Lung (tissue), 12 donors: ENCODE measurements around the gene FRMD1. TPM values are rescaled to one million over a fixed set of nuclear protein-coding genes. Genes with fewer than 3 reads are reported as not detected.

Experiments
- ATAC-seq: fragments of 200-7000 bp; cut with Tn5 transposase; one replicate; pipeline ENCODE4 v1.9.1; 2020; ENCODE audit warnings: moderate number of reproducible peaks; ENCODE audit not compliant: insufficient read depth, low FRiP score
- DNase-seq, 3 donors: peaks; one replicate each; pipeline ENCODE4 v3.0.0-alpha.2; 2013 to 2017
- H3K27ac ChIP-seq, 2 donors: one replicate each; pipeline ENCODE4 v1.5.1; 2013; ENCODE audit warnings: mild to moderate bottlenecking in 2 of 2, moderate library complexity in 2 of 2, control low read depth in 1 of 2, inconsistent platforms in 1 of 2, low read depth in 1 of 2, low read length in 1 of 2
- H3K27me3 ChIP-seq, 3 donors: one replicate each; pipeline ENCODE4 v1.5.1; 2013; ENCODE audit warnings: low read length in 2 of 3; ENCODE audit not compliant: control insufficient read depth in 3 of 3, insufficient read depth in 3 of 3
- H3K36me3 ChIP-seq, 4 donors: one replicate each; pipeline ENCODE4 v1.5.1; 2013; ENCODE audit warnings: low read length in 4 of 4, mild to moderate bottlenecking in 1 of 4, moderate library complexity in 1 of 4; ENCODE audit not compliant: control insufficient read depth in 4 of 4, insufficient read depth in 4 of 4
- H3K4me1 ChIP-seq, 5 donors: one replicate each; pipeline ENCODE4 v1.5.1; 2013; ENCODE audit warnings: low read length in 5 of 5, mild to moderate bottlenecking in 2 of 5, moderate library complexity in 1 of 5; ENCODE audit not compliant: control insufficient read depth in 5 of 5, insufficient read depth in 5 of 5
- H3K4me3 ChIP-seq: one replicate; pipeline ENCODE4 v1.5.1; 2013; ENCODE audit warnings: mild to moderate bottlenecking, control low read depth, moderate library complexity
- H3K9ac ChIP-seq, 2 donors: one replicate each; pipeline ENCODE4 v1.5.1; 2013; ENCODE audit warnings: low read length in 2 of 2, control low read depth in 1 of 2; ENCODE audit not compliant: insufficient read depth in 1 of 2
- H3K9me3 ChIP-seq, 4 donors: one replicate each; pipeline ENCODE4 v1.5.1; 2013; ENCODE audit warnings: low read length in 3 of 4, mild to moderate bottlenecking in 1 of 4, moderate library complexity in 1 of 4; ENCODE audit not compliant: control insufficient read depth in 4 of 4, insufficient read depth in 3 of 4
- WGBS, 2 donors: extraction: QIAGEN DNeasy Blood & Tissue Kit; methylation state at CpG; one replicate each; pipeline ENCODE4 v1.1.7; 2013; 5-methylcytosine and 5-hydroxymethylcytosine counted together
- polyA plus RNA-seq, 2 donors: library from polyadenylated mRNA; stranded (reverse); fragments of 200-250 nt; gene quantifications; one replicate each; pipeline ENCODE4 v1.2.1, GENCODE V29; 2013
- total RNA-seq, 2 donors: library from RNA; depleted of rRNA in 1 of 2; stranded (reverse); fragments of >200 nt in 1 of 2; gene quantifications; one replicate each; pipeline ENCODE4 v1.2.1, GENCODE V29; 2014 to 2021
- TF ChIP-seq, protein P1 (sequence below): IDR thresholded peaks from 2 replicates; pipeline ENCODE4 v1.5.1; 2012; ENCODE audit warnings: mild to moderate bottlenecking; ENCODE audit errors: control extremely low read depth, extremely low read depth
- donor health status: control.
- donor health status: control.
- donor health status: Bipolar disorder and iron deficiency.
- donor health status: healthy.
- donor health status: DM: yes; HTN: yes; CAD: no.

The FRMD1 gene
- total and polyA plus RNA-seq, 4 donors = 0.02 to 1.4 (median 0.10) TPM

DNA sequence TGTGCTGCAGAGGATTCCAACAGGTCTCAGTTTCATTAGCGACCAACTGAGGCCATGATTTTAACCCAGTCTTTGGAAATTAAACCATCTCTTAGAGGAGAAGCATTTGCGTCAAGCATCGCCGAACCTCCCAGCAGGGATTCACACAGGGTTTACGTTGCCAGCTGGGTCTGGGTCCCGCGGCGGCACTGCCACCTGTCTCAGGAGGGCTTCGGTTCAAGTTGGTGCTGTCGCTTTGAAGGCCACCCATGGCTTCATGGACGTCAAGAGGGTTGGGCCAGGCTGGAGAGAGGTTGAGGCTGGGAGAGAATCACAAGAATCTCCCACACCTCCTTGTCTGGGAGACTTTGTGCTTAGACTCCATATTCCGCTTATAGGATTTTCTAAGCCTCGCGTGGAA lies 43.0 kb upstream of the FRMD1 start:
- Histone ChIP-seq H3K4me3 (no peak overlapping the region), H3K9ac (no peak overlapping the region), H3K4me1 (no peaks in the 10 kb centered on the region), H3K36me3 (no peaks in the 10 kb centered on the region), H3K27me3 (no peaks in the 10 kb centered on the region), H3K9me3 (peaks cover 0 to 3% (median 0%) of the 10 kb centered on the region in 4 donors), H3K27ac (no peak overlapping the region)
- ATAC-seq (no peak), DNase-seq (no peak)
- WGBS, 2 donors = 89 to 93% methylated on average over 14 of the region's 14 CpGs
- TF ChIP-seq, protein P1, sequence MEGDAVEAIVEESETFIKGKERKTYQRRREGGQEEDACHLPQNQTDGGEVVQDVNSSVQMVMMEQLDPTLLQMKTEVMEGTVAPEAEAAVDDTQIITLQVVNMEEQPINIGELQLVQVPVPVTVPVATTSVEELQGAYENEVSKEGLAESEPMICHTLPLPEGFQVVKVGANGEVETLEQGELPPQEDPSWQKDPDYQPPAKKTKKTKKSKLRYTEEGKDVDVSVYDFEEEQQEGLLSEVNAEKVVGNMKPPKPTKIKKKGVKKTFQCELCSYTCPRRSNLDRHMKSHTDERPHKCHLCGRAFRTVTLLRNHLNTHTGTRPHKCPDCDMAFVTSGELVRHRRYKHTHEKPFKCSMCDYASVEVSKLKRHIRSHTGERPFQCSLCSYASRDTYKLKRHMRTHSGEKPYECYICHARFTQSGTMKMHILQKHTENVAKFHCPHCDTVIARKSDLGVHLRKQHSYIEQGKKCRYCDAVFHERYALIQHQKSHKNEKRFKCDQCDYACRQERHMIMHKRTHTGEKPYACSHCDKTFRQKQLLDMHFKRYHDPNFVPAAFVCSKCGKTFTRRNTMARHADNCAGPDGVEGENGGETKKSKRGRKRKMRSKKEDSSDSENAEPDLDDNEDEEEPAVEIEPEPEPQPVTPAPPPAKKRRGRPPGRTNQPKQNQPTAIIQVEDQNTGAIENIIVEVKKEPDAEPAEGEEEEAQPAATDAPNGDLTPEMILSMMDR = no peak

DNA sequence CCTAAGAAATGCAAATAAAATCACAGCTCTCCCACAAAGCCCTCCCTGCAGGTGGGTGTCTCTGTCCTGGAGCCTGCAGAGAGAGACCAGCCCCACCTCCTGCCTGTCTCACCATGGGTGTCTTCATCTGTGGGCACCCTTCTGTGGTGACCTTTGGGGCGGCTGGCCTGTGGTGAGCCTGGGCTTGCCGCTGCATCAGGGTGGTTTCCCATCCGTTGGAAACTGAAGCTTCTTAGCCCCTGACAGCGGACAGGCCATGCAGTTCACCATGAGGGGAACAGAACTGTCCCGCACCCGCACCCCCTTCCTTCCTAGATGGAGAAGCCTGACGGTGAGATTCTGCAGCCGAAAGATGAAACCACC lies 42.3 kb upstream of the FRMD1 start:
- no peaks in the 10 kb centered on the region for H3K4me1 ChIP-seq
- no peak overlapping the region for H3K4me3 ChIP-seq
- no peak overlapping the region for H3K9ac ChIP-seq
- H3K9me3 ChIP-seq = peaks cover 0 to 3% (median 0%) of the 10 kb centered on the region in 4 donors
- 88 to 92% methylated on average over 8 of the region's 8 CpGs for WGBS, 2 donors
- DNase-seq = peak in 1 of 3 donors; percentile 4
- no peak for ATAC-seq
- H3K27me3 ChIP-seq = no peaks in the 10 kb centered on the region
- no peaks in the 10 kb centered on the region for H3K36me3 ChIP-seq
- TF ChIP-seq, protein P1 = no peak
- no peak overlapping the region for H3K27ac ChIP-seq

DNA sequence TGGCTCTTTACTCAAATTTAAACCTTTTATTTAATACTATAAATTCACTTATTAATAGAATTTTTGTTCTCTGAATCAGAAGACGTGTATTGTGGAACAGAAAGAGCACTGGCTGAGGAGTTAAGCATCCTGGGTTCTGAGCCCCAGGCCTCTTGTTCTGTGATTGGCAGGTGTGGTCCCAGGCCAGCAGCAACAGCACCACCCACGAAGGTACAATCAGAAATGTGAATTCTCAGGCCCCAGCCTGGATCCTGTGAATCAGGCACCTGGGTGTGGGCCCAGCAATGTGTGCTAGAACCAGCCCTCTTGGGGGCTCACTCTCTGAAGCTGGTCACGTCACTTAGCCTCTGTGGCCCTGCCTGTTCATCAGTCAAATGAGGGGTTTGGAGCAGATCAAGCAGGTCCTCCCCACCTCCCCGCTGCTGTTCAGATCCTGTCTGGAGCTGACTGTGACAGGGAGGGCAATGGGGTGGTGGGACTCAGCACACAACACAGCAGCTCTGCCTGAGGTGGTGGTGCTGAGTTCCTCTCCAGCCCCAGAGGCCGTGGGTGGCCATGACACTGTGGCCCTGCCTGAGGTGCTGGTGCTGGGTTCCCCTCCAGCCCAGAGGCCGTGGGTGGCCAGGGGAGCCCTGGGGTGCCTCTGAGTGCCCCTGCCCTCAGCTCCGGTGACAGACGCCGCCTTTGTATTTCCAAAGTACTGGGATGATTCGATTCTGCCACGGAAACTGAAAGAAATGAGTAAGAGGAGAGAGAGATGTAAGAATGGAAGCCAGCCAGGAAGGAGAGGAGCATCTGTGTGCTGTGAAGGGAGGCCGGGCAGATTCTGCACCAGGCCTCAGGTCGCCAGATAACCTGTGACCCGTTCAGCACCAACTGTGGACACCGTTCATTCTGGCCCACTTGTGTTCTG lies 41.6 kb upstream of the FRMD1 start:
- no peaks in the 10 kb centered on the region for H3K27me3 ChIP-seq
- no peak for ATAC-seq

More for the DNA sequence above, 41.6 kb upstream of the FRMD1 start:
- WGBS, 2 donors = 84 to 85% methylated on average over 15 of the region's 15 CpGs
- Histone ChIP-seq H3K9ac (no peak overlapping the region), H3K9me3 (peaks cover 0 to 6% (median 0%) of the 10 kb centered on the region in 4 donors), H3K27ac (no peak overlapping the region), H3K4me1 (no peaks in the 10 kb centered on the region), H3K36me3 (no peaks in the 10 kb centered on the region), H3K4me3 (no peak overlapping the region)
- DNase-seq = peak in 1 of 3 donors; percentile 6
- TF ChIP-seq, protein P1 = no peak
